GM12878 (cell line): ENCODE data around the gene CDC14A. TPM values are rescaled to one million over a fixed set of nuclear protein-coding genes. Genes with fewer than 3 reads are reported as not detected.
A peak's percentile ranks its signal among the peaks of the same experiment; 100 is the strongest.

Experiments used
- BCL11A ChIP-seq: IDR thresholded peaks from 2 replicates; pipeline ENCODE4 v1.6.1; 2011; ENCODE audit warnings: low read depth, low read length
- CBX5 ChIP-seq: sonication (generic); IDR thresholded peaks from 2 replicates; pipeline ENCODE4 v1.6.1; 2016; ENCODE audit warnings: low read depth, moderate library complexity, mild to moderate bottlenecking, inconsistent platforms
- CREB1 ChIP-seq: IDR thresholded peaks from 2 replicates; pipeline ENCODE4 v1.6.1; 2012; ENCODE audit warnings: low read depth, mild to moderate bottlenecking, inconsistent platforms
- CREM ChIP-seq: IDR thresholded peaks from 2 replicates; pipeline ENCODE4 v1.6.1; 2014; ENCODE audit warnings: antibody characterized with exemption, low read depth
- FOXM1 ChIP-seq: IDR thresholded peaks from 2 replicates; pipeline ENCODE4 v1.6.1; 2012; ENCODE audit warnings: low read depth, mild to moderate bottlenecking, inconsistent platforms, low read length, moderate library complexity
- HCFC1 ChIP-seq: fragments of 150-350 bp; IDR thresholded peaks from 2 replicates; pipeline ENCODE4 v1.6.1; 2014; ENCODE audit warnings: low read length
- JUNB ChIP-seq: IDR thresholded peaks from 2 replicates; pipeline ENCODE4 v1.6.1; 2016; ENCODE audit warnings: antibody characterized with exemption, mild to moderate bottlenecking
- KDM1A ChIP-seq: fragments of 200-600 bp; sonication (generic); IDR thresholded peaks from 2 replicates; pipeline ENCODE4 v1.6.1; 2016; ENCODE audit warnings: borderline replicate concordance
- KLF5 ChIP-seq: fragments of 450-650 bp; IDR thresholded peaks from 2 replicates; pipeline ENCODE4 v1.6.1; 2014; ENCODE audit warnings: mild to moderate bottlenecking; ENCODE audit not compliant: partially characterized antibody
- NR2F1 ChIP-seq: fragments of 450-650 bp; conservative IDR thresholded peaks from 2 replicates; pipeline ENCODE4 v1.6.1; 2017; ENCODE audit warnings: mild to moderate bottlenecking
- RAD21 ChIP-seq: IDR thresholded peaks from 2 replicates; pipeline ENCODE4 v1.6.1; 2011; ENCODE audit warnings: mild to moderate bottlenecking, low read depth, low read length, moderate library complexity; ENCODE audit not compliant: insufficient read depth
- RUNX3 ChIP-seq: IDR thresholded peaks from 2 replicates; pipeline ENCODE4 v1.6.1; 2012; ENCODE audit warnings: low read length, inconsistent platforms
- TARDBP ChIP-seq: IDR thresholded peaks from 2 replicates; pipeline ENCODE4 v1.6.1; 2016; ENCODE audit warnings: borderline replicate concordance
- TCF12 ChIP-seq: IDR thresholded peaks from 2 replicates; pipeline ENCODE4 v1.6.1; 2011; ENCODE audit warnings: low read depth, mild to moderate bottlenecking, low read length
- TCF7 ChIP-seq: IDR thresholded peaks from 2 replicates; pipeline ENCODE4 v1.6.1; 2014; ENCODE audit warnings: antibody characterized with exemption, borderline replicate concordance
- WRNIP1 ChIP-seq: IDR thresholded peaks from 2 replicates; pipeline ENCODE4 v1.6.1; 2011; ENCODE audit warnings: low read depth, low read length, improper control_type of control experiment, borderline replicate concordance
- YBX1 ChIP-seq: fragments of 450-650 bp; IDR thresholded peaks from 2 replicates; pipeline ENCODE4 v1.6.1; 2016; ENCODE audit warnings: antibody characterized with exemption
- ZBTB33 ChIP-seq: fragments of 450-650 bp; IDR thresholded peaks from 2 replicates; pipeline ENCODE4 v1.6.1; 2017; ENCODE audit warnings: mild to moderate bottlenecking
- ZNF217 ChIP-seq: fragments of 450-650 bp; IDR thresholded peaks from 2 replicates; pipeline ENCODE4 v1.6.1; 2017; ENCODE audit warnings: antibody characterized with exemption, mild to moderate bottlenecking
- ZNF622 ChIP-seq: fragments of 450-650 bp; IDR thresholded peaks from 2 replicates; pipeline ENCODE4 v1.6.1; 2017; ENCODE audit warnings: mild to moderate bottlenecking, inconsistent platforms
- ZSCAN29 ChIP-seq: fragments of 450-650 bp; IDR thresholded peaks from 2 replicates; pipeline ENCODE4 v1.6.1; 2017; ENCODE audit warnings: mild to moderate bottlenecking, moderate library complexity
- polyA plus RNA-seq, 11 experiments: library from polyadenylated mRNA; depleted of rRNA in 4 of 11; unstranded in 6 of 11; stranded (reverse) in 5 of 11; fragments of >200 nt; fragmentation: Nextera tagmentation in 4 of 11; fragmentation: Illumina TruSeq in 1 of 11; extraction: Ambion mirVana in 4 of 11; extraction: Trizol in 1 of 11; gene quantifications; 1 replicate in 1 of 11; 2 replicates in 10 of 11; pipeline versions ENCODE4 v1.2.1 to v1.2.3, GENCODE V29; 2011 to 2016; ENCODE audit warnings: inconsistent platforms in 2 of 11, missing spikeins in 2 of 11, low read depth in 1 of 11
- total RNA-seq, 4 experiments: library from RNA; depleted of rRNA in 3 of 4; stranded (reverse); fragments of >200 nt in 3 of 4; fragmentation: Illumina TruSeq in 1 of 4; extraction: Trizol in 1 of 4; gene quantifications; 2 replicates each; pipeline versions ENCODE4 v1.2.1 to v1.2.3, GENCODE V29; 2013 to 2021
- TF ChIP-seq, protein P1 (sequence below): IDR thresholded peaks from 2 replicates; pipeline ENCODE4 v1.6.1; 2011; ENCODE audit warnings: low read depth, low read length, improper control_type of control experiment, borderline replicate concordance
- TF ChIP-seq, protein P2 (sequence below): fragments of 450-650 bp; conservative IDR thresholded peaks from 2 replicates; pipeline ENCODE4 v1.6.1; 2017; ENCODE audit warnings: mild to moderate bottlenecking, moderate library complexity
- TF ChIP-seq, protein P3 (sequence below): fragments of 150-350 bp; IDR thresholded peaks from 2 replicates; pipeline ENCODE4 v1.6.1; 2014; ENCODE audit warnings: mild to moderate bottlenecking, low read depth, low read length
- TF ChIP-seq, protein P4 (sequence below): fragments of 450-650 bp; IDR thresholded peaks from 2 replicates; pipeline ENCODE4 v1.6.1; 2016; ENCODE audit warnings: mild to moderate bottlenecking
- TF ChIP-seq, protein P5 (sequence below): IDR thresholded peaks from 2 replicates; pipeline ENCODE4 v1.6.1; 2012; ENCODE audit warnings: low read length, inconsistent platforms

Gene CDC14A
- total and polyA plus RNA-seq, 10 of the 15 experiments (the other 5 are each of a cell fraction or from before 2014, with no cell fraction given): 1.5 to 7.1 (median 5.5) TPM

DNA sequence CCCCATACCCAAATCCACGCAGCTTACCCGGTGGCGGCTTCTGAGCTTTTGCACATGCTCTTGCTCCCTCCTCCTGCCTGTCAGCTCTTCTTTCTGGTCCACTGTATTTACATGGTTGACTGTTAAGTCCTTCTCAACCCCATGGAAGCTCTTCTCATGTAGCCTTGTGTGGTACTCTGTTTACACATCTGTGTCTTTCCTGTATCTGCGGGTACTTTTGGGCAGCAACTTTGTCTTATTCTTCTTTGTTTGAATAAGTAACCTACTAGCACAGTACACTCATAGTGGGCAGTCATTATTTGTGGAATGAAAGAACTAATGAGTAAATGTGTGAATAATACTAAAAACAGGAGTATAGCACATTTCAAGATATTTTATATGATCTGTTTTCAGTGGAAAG is 97.2 kb downstream of the CDC14A start (continued):
- TF ChIP-seq KLF5: no peak
- TF ChIP-seq RAD21: no peak
- TF ChIP-seq YBX1: no peak
- TF ChIP-seq TCF7: peak; percentile 49; the same call in 1 of the 2 replicates
- TF ChIP-seq, protein P1, sequence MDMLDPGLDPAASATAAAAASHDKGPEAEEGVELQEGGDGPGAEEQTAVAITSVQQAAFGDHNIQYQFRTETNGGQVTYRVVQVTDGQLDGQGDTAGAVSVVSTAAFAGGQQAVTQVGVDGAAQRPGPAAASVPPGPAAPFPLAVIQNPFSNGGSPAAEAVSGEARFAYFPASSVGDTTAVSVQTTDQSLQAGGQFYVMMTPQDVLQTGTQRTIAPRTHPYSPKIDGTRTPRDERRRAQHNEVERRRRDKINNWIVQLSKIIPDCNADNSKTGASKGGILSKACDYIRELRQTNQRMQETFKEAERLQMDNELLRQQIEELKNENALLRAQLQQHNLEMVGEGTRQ: no peak
- no peak for TF ChIP-seq ZBTB33
- TF ChIP-seq WRNIP1: no peak
- peak; percentile 93 for TF ChIP-seq JUNB
- TF ChIP-seq TARDBP: no peak
- TF ChIP-seq CREM: no peak
- peak; percentile 50; the same call in 1 of the 2 replicates for TF ChIP-seq FOXM1
- TF ChIP-seq RUNX3: peak; percentile 35; the same call in 1 of the 2 replicates
- TF ChIP-seq CBX5: no peak
- TF ChIP-seq, protein P2, sequence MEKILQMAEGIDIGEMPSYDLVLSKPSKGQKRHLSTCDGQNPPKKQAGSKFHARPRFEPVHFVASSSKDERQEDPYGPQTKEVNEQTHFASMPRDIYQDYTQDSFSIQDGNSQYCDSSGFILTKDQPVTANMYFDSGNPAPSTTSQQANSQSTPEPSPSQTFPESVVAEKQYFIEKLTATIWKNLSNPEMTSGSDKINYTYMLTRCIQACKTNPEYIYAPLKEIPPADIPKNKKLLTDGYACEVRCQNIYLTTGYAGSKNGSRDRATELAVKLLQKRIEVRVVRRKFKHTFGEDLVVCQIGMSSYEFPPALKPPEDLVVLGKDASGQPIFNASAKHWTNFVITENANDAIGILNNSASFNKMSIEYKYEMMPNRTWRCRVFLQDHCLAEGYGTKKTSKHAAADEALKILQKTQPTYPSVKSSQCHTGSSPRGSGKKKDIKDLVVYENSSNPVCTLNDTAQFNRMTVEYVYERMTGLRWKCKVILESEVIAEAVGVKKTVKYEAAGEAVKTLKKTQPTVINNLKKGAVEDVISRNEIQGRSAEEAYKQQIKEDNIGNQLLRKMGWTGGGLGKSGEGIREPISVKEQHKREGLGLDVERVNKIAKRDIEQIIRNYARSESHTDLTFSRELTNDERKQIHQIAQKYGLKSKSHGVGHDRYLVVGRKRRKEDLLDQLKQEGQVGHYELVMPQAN: no peak
- no peak for TF ChIP-seq NR2F1
- TF ChIP-seq CREB1: no peak
- no peak for TF ChIP-seq HCFC1
- no peak for TF ChIP-seq ZNF622
- 0 out of 2 replicates have a peak, but pooled peaks have one; percentile 42 for TF ChIP-seq BCL11A
- TF ChIP-seq, protein P3, sequence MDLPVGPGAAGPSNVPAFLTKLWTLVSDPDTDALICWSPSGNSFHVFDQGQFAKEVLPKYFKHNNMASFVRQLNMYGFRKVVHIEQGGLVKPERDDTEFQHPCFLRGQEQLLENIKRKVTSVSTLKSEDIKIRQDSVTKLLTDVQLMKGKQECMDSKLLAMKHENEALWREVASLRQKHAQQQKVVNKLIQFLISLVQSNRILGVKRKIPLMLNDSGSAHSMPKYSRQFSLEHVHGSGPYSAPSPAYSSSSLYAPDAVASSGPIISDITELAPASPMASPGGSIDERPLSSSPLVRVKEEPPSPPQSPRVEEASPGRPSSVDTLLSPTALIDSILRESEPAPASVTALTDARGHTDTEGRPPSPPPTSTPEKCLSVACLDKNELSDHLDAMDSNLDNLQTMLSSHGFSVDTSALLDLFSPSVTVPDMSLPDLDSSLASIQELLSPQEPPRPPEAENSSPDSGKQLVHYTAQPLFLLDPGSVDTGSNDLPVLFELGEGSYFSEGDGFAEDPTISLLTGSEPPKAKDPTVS: no peak
- 0 out of 2 replicates have a peak, but pooled peaks have one; percentile 29 for TF ChIP-seq ZNF217
- TF ChIP-seq, protein P4, sequence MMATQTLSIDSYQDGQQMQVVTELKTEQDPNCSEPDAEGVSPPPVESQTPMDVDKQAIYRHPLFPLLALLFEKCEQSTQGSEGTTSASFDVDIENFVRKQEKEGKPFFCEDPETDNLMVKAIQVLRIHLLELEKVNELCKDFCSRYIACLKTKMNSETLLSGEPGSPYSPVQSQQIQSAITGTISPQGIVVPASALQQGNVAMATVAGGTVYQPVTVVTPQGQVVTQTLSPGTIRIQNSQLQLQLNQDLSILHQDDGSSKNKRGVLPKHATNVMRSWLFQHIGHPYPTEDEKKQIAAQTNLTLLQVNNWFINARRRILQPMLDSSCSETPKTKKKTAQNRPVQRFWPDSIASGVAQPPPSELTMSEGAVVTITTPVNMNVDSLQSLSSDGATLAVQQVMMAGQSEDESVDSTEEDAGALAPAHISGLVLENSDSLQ: no peak
- TF ChIP-seq TCF12: no peak
- TF ChIP-seq ZSCAN29: no peak
- TF ChIP-seq, protein P5, sequence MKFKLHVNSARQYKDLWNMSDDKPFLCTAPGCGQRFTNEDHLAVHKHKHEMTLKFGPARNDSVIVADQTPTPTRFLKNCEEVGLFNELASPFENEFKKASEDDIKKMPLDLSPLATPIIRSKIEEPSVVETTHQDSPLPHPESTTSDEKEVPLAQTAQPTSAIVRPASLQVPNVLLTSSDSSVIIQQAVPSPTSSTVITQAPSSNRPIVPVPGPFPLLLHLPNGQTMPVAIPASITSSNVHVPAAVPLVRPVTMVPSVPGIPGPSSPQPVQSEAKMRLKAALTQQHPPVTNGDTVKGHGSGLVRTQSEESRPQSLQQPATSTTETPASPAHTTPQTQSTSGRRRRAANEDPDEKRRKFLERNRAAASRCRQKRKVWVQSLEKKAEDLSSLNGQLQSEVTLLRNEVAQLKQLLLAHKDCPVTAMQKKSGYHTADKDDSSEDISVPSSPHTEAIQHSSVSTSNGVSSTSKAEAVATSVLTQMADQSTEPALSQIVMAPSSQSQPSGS: peak; percentile 73; the same call in 1 of the 2 replicates
- no peak for TF ChIP-seq KDM1A
